GM19035 (cell line): ENCODE results near the gene ZMIZ1.

Experiments used
- ATAC-seq: cut with Tn5 transposase; IDR thresholded peaks from one replicate; pipeline ENCODE4 v1.9.1; 2021; ENCODE audit not compliant: unreplicated experiment

The ZMIZ1 gene

GRCh38 chr10:79315602-79315920, 246.8 kb downstream of the ZMIZ1 start:
- no peak for ATAC-seq

- ATAC-seq, result peak; percentile 56
Observed at GRCh38 chr10:79316671-79317431, 248.1 kb downstream of the ZMIZ1 start.

GRCh38 chr10:79318369-79318768, 249.6 kb downstream of the ZMIZ1 start:
- no peak for ATAC-seq

GRCh38 chr10:79319115-79319771, 250.5 kb downstream of the ZMIZ1 start:
- no peak for ATAC-seq

- no peak for ATAC-seq
Observed at GRCh38 chr10:79320316-79320715, 251.6 kb downstream of the ZMIZ1 start.

GRCh38 chr10:79320820-79321493, 252.2 kb downstream of the ZMIZ1 start:
- ATAC-seq, result no peak

GRCh38 chr10:79321494-79321882, 252.7 kb downstream of the ZMIZ1 start:
- ATAC-seq, result no peak

- no peak for ATAC-seq
Observed at GRCh38 chr10:79321951-79322350, 253.2 kb downstream of the ZMIZ1 start.

- no peak for ATAC-seq
Observed at GRCh38 chr10:79322616-79323543, 254.1 kb downstream of the ZMIZ1 start.

- no peak for ATAC-seq
Observed at GRCh38 chr10:79323602-79324001, 254.8 kb downstream of the ZMIZ1 start.

GRCh38 chr10:79324032-79324695, 255.4 kb downstream of the ZMIZ1 start:
- no peak for ATAC-seq

GRCh38 chr10:79326361-79327089, 257.8 kb downstream of the ZMIZ1 start:
- ATAC-seq, result no peak

GRCh38 chr10:79327090-79327457, 258.3 kb downstream of the ZMIZ1 start:
- peak; percentile 53 for ATAC-seq

GRCh38 chr10:79328147-79328701, 259.5 kb downstream of the ZMIZ1 start:
- ATAC-seq, result no peak

- no peak for ATAC-seq
Observed at GRCh38 chr10:79328737-79329504, 260.2 kb downstream of the ZMIZ1 start.

- ATAC-seq, result no peak
Observed at GRCh38 chr10:79329529-79329928, 260.8 kb downstream of the ZMIZ1 start.

GRCh38 chr10:79331226-79331625, 262.5 kb downstream of the ZMIZ1 start:
- no peak for ATAC-seq

GRCh38 chr10:79331709-79332108, 262.9 kb downstream of the ZMIZ1 start:
- peak; percentile 65 for ATAC-seq
